ACHN (cell line): ENCODE data around the gene COX10.
A peak's percentile ranks its signal among the peaks of the same experiment; 100 is the strongest.

ENCODE experiments used
- DNase-seq: peaks from one replicate; pipeline ENCODE4 v3.0.0-alpha.2; 2015
- in situ Hi-C: cut with HindIII; loops from 2 replicates; pipeline ENCODE4 v1.10.0; 2017; ENCODE audit warnings: low sequenced_read_pairs, low pct_ligation_motif_present, low pct_unique_long_range_greater_than_20kb

The COX10 gene

GRCh38 chr17:14196377-14196997 lies 127.2 kb downstream of the COX10 start:
- in situ Hi-C loops = no loop called here
- DNase-seq = no peak

- in situ Hi-C loops = no loop called here
- DNase-seq = no peak
Measured at GRCh38 chr17:14197057-14197456, 127.8 kb downstream of the COX10 start.

- DNase-seq = no peak
- in situ Hi-C loops = no loop called here
Measured at GRCh38 chr17:14197586-14197985, 128.3 kb downstream of the COX10 start.

GRCh38 chr17:14198013-14198412 lies 128.7 kb downstream of the COX10 start:
- no peak for DNase-seq
- in situ Hi-C loops = no loop called here

- DNase-seq = no peak
- in situ Hi-C loops = no loop called here
Measured at GRCh38 chr17:14198575-14198974, 129.3 kb downstream of the COX10 start.

- in situ Hi-C loops = no loop called here
- DNase-seq = no peak
Measured at GRCh38 chr17:14199601-14200000, 130.3 kb downstream of the COX10 start.

GRCh38 chr17:14200354-14200753 lies 131.1 kb downstream of the COX10 start:
- in situ Hi-C loops = no loop called here

GRCh38 chr17:14201021-14201987 lies 132.0 kb downstream of the COX10 start:
- in situ Hi-C loops = no loop called here
- DNase-seq = no peak

More at GRCh38 chr17:14200354-14200753, 131.1 kb downstream of the COX10 start:
- DNase-seq = no peak

GRCh38 chr17:14201988-14202380 lies 132.7 kb downstream of the COX10 start:
- in situ Hi-C loops = no loop called here
- no peak for DNase-seq

- in situ Hi-C loops = no loop called here
- no peak for DNase-seq
Measured at GRCh38 chr17:14202388-14203166, 133.3 kb downstream of the COX10 start.

GRCh38 chr17:14203388-14203787 lies 134.1 kb downstream of the COX10 start:
- DNase-seq = no peak
- in situ Hi-C loops = no loop called here

GRCh38 chr17:14204084-14204483 lies 134.8 kb downstream of the COX10 start:
- no peak for DNase-seq
- in situ Hi-C loops = no loop called here

- DNase-seq = no peak
- in situ Hi-C loops = no loop called here
Measured at GRCh38 chr17:14204546-14204945, 135.2 kb downstream of the COX10 start.

GRCh38 chr17:14205380-14205779 lies 136.1 kb downstream of the COX10 start:
- in situ Hi-C loops = no loop called here
- no peak for DNase-seq

GRCh38 chr17:14205992-14206461 lies 136.7 kb downstream of the COX10 start:
- in situ Hi-C loops = no loop called here
- peak; percentile 25 for DNase-seq

GRCh38 chr17:14206891-14207290 lies 137.6 kb downstream of the COX10 start:
- no peak for DNase-seq
- in situ Hi-C loops = no loop called here

GRCh38 chr17:14207791-14208190 lies 138.5 kb downstream of the COX10 start:
- in situ Hi-C loops = no loop called here
- no peak for DNase-seq

GRCh38 chr17:14209215-14209614 lies 139.9 kb downstream of the COX10 start:
- in situ Hi-C loops = no loop called here
- no peak for DNase-seq

- in situ Hi-C loops = no loop called here
- no peak for DNase-seq
Measured at GRCh38 chr17:14211246-14211645, 141.9 kb downstream of the COX10 start.
